CD4-positive, alpha-beta T cell treated with Interleukin-10 for 1 hour (primary cell): ENCODE data around the gene PCDH9.

ENCODE experiments used
- DNase-seq: peaks from one replicate; pipeline ENCODE4 v3.0.0-alpha.2; 2020

The PCDH9 gene

GRCh38 chr13:67015976-67016600 lies 214.0 kb downstream of the PCDH9 start:
- DNase-seq, result no peak

DNA sequence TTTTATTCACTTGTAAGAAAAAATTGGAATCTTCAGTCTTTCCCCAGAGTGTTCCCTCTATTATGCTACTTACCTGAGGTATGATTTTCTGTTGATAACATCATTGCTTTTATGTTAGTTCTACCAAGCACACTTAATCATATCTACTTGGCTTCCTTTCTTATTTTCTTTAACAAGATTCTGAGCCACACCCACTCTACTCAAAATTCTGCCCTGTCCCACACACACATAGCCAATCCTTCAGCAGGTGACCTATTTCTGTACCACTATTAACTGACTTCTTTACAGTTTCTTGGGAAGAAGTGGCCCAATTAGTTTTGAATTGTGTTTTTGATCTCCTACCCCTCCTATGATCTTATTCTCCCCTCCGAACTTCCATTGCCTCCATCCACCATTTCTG lies 215.7 kb downstream of the PCDH9 start:
- DNase-seq, result no peak

DNA sequence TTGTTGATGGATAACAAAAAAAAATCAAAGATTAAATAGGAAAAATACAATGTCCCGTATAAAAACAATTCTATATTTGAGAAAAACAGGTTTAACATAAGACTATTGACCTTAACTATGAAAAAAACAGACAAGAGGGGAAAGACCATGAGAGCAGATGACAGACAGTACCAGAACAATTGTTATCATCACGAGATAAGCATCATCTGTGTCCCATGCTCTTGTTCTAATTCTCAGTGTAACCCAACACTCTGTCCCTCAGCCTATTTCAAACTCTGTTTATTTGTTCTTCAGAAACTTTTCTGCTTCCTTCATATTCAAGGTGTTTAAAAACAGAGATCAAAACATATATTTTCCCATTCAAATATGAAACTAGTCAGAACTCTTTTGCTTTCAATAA lies 216.4 kb downstream of the PCDH9 start:
- no peak for DNase-seq

DNA sequence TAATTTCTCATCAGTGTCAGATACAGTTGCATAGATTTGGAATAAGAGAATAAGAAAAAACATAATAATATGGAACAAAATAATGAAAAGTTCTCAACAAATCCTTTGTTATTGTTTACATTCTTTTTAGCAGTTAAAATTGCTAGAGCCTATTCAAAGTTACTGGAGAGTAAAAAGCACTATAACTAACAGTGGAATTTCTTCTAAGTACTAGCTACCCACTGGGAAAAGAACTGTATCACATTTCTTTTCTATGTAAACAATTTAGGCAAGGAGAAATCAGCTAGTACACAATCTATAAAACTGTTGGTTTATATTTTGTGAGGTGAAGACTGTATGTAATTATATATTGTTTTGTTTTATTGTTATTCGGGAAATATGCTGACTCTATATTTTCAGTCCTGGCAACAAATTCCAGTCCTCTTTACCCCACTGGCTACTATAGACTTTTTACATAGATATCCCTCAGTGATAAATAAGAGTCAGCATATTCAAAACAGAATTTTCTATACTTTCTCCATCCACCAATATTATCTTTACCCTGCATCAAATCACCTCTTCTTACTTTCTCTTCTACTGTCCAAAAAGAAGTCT lies 222.0 kb downstream of the PCDH9 start:
- no peak for DNase-seq

DNA sequence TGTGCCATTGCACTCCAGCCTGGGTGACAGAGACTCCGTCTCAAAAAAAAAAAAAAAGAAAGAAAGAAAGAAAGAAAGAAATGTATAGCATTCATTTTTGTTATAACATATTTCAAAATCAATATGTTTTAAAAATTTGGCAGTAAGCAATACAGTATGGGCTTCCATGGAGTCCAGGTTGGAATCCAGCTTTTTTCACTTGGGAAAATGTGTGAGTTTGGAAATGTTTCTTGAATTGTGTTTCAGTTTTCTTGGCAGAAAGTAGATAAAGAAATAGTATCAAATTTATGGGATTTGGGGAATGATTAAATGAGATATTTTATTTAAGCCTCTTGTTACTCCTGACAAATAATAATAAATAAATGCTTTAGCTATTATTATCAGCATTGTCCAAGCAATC lies 225.6 kb downstream of the PCDH9 start:
- DNase-seq, result no peak

- no peak for DNase-seq
These were observed 226.4 kb downstream of the PCDH9 start for GRCh38 chr13:67003743-67004142.

- DNase-seq, result no peak
These were observed 228.8 kb downstream of the PCDH9 start for GRCh38 chr13:67001363-67001762.

DNA sequence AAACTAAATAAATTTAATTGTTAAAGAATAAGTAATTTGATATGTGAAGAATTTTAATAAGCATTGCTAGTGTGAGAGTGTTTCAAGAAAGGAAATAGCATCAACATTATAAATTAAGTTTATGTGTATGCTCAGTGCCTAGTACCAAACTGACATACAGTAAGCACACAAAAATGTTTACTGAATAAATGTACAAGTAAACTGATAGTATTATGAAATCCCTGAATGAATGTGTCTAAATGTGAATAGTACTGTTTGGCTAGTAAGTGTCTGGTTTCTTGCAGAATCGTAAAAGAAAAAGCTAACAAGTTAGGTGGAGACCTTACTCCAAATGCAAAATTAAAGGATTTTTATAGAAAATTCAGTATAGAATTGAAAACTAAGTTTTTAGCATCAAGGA lies 233.6 kb downstream of the PCDH9 start:
- DNase-seq, result no peak

GRCh38 chr13:66995203-66995611 lies 234.9 kb downstream of the PCDH9 start:
- no peak for DNase-seq

DNA sequence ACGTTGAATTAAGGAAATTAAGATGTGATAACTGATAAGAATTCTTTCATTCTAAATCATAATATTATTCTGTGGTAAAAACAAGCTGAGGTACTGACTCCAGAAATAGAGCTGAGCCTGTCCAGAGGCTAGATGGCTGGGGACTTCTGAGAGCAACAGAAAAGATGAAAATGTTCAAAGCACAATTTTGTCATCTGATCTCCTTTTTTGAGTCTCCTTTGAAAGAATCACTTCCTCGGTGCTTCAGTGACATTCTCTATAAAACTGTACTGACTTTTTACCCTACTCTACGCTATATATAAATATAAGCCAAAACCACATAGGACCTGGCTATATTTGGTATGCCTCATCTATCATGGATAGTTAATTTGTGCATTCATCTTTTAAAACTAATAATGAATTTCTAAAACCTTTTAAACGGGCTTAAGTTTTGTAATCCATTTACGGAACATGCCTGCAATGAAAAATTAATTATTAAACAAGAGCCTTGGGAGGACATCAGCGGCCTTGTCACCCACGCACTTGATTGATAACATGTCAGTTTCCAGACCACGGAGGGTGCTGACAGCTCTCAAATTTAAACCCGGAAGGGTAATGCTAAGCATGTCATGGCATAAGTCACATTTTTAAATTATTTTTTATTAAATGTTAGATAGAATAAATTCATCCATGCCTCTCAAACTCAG lies 235.5 kb downstream of the PCDH9 start:
- no peak for DNase-seq

- no peak for DNase-seq
These were observed 236.0 kb downstream of the PCDH9 start for GRCh38 chr13:66994097-66994496.

GRCh38 chr13:66992719-66993118 lies 237.4 kb downstream of the PCDH9 start:
- DNase-seq, result no peak

- DNase-seq, result no peak
These were observed 238.0 kb downstream of the PCDH9 start for GRCh38 chr13:66992183-66992582.

GRCh38 chr13:66984241-66984640 lies 245.9 kb downstream of the PCDH9 start:
- no peak for DNase-seq

DNA sequence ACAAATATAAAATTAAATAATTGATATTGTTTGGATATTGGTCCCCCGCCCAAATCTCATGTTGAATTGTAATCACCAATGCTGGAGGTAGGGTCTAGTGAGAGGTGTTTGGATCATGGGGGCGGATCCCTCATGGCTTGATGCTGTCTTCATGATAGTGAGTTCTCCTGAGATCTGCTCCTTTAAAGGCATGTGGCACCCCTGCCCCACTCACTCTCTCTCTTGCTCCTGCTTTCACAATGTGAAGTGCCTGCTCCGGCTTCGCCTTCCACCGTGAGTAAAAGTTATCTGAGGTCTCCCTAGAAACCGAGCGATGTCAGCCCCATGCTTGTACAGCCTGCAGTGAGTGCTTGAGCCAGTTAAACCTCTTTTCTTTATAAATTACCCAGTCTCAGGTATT lies 248.2 kb downstream of the PCDH9 start:
- DNase-seq, result no peak

GRCh38 chr13:66977161-66977560 lies 253.0 kb downstream of the PCDH9 start:
- DNase-seq, result no peak

- DNase-seq, result no peak
These were observed 255.2 kb downstream of the PCDH9 start for GRCh38 chr13:66974889-66975288.

- no peak for DNase-seq
These were observed 256.0 kb downstream of the PCDH9 start for GRCh38 chr13:66974174-66974573.

- DNase-seq, result no peak
These were observed 257.5 kb downstream of the PCDH9 start for GRCh38 chr13:66972659-66973058.

DNA sequence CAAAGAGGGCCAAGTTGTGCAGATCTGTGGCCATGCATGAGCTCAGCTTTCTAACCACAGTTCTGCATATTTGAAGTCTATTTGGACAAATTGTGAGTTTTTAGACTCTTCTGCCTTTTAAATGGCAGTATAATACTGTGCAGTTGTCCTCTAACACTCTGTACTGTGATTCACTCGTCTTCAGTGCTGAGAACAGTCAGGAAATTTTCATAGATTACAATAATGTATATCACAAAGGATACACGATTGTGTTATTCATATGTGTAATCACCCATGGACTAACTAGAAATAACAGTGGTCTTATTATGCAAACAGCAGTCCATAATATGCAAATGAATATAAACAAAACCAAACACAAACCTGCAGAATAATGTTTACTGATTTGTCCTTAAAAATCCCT lies 259.1 kb downstream of the PCDH9 start:
- DNase-seq, result no peak

GRCh38 chr13:66969291-66969690 lies 260.8 kb downstream of the PCDH9 start:
- DNase-seq, result no peak

GRCh38 chr13:66967811-66968597 lies 262.1 kb downstream of the PCDH9 start:
- no peak for DNase-seq

DNA sequence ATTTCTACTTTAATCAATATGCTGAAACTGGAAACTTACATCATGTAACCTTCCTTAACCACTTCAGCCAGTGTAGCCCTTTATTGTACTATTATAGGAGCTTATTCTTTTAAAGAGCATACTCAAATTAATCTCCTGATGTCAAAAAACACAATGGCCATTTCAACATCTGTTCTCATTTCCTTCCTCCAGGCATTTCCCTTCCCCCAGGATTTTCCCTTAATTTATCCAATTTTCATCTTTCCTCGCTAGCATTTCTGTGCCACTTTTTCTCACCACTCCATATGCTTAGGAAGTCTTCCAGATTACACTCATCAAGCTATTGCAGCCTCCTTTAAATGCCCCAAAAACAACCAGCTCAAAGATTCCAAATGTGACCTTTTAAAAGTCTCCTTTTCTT lies 265.0 kb downstream of the PCDH9 start:
- no peak for DNase-seq

DNA sequence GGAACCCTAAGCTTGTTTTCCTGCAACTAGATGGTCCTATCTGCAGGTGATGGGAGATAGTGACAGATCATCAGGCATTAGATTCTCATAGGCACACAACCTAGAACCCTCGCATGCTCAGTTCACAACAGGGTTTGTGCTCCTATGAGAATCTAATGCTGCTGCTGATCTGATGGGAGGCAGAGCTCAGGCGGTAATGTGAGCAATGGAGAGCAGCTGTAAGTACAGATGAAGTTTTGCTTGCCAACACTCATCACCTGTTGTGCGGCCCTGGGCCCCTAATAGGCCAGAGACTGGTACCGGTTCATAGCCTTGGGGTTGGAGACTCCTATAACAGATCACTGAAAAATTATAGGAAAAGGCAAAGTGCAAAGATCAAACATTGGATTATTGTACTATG lies 267.2 kb downstream of the PCDH9 start:
- DNase-seq, result no peak
